DMS 273 treated with DMSO at 0.1 percent for 48 hours (cell line): ENCODE measurements around the gene KPNA4.
"Not testable (repeated sequence)": the region's sequence is repeated elsewhere in the genome, so short reads cannot be mapped to it uniquely, and the experiment has no call there.

Source experiments
- DNase-seq: peaks from one replicate; lab custom pipeline; 2025; lab: John Stamatoyannopoulos, UW

KPNA4 gene, protein sequence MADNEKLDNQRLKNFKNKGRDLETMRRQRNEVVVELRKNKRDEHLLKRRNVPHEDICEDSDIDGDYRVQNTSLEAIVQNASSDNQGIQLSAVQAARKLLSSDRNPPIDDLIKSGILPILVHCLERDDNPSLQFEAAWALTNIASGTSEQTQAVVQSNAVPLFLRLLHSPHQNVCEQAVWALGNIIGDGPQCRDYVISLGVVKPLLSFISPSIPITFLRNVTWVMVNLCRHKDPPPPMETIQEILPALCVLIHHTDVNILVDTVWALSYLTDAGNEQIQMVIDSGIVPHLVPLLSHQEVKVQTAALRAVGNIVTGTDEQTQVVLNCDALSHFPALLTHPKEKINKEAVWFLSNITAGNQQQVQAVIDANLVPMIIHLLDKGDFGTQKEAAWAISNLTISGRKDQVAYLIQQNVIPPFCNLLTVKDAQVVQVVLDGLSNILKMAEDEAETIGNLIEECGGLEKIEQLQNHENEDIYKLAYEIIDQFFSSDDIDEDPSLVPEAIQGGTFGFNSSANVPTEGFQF

DNA sequence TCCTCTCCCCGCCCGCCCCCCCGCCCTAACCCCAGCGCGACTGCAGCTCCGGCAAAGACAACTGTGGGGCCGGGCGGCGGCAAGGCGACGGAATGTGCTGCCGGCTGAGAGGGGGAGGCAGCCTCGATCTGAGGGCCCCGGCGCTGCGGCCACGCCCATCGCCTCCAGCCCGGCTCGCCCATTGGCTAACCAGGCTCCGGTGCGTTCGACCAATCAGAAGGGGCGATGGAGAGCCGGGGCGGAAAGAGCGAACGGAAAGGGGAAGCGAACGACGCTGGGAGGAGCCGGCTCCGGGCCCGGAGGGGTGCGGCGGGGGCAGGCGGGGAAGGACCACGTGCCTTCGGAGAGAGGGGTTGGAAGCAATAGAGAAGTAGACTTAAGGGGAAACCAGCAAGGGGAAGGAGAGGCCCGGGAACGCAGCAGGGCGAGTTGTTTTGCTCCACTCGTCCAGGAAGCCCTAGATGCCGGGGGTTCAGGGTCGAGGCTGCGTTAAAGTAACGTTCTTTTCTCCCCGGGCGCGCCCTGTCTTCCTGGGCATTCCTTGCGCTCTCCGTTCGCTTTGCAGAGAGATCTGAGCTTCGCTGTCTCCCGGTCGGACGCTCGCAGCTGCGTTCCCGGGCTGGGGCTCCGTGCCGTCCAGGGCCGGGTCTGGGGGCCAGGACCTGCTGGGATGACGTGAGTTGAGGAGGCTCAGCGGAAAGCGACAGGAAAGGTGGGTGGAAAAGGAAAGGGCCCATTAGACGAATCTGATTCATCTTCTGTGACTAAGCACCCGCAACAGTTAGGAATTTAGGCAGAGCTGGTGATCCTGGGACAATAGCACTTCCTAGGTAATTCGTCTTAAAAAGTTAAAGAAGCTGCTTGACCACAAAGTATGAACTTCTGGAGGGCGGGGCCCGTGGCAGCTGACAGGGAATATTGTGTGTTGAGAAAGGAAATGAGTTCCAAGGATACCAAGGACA is at the start of gene KPNA4:
Gene KPNA4, minus strand, starts transcription at position 130 of the 962 bp plus-strand sequence. CDS start 289 bp downstream, outside the sequence.
- peak; percentile 97 for DNase-seq

DNA sequence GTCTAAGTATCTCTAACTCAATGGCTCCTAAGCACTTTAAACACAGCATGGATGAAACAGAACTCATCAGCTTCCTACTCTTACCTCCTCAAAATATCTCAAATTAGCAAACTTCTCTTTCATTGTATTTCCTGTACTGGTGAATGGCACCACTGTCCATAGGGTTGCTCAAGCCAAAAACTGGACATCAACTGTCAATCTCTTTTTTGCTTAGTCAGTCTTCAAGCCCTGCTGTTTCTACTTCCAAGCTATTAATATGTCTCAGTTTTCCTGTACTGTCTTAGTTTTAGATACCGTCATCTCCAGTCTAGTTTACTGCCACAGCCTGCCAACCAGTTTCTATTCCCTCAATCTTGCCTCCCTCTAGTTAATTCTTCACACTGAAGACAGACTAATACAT is 48.3 kb upstream of the KPNA4 start:
- DNase-seq = no peak

DNA sequence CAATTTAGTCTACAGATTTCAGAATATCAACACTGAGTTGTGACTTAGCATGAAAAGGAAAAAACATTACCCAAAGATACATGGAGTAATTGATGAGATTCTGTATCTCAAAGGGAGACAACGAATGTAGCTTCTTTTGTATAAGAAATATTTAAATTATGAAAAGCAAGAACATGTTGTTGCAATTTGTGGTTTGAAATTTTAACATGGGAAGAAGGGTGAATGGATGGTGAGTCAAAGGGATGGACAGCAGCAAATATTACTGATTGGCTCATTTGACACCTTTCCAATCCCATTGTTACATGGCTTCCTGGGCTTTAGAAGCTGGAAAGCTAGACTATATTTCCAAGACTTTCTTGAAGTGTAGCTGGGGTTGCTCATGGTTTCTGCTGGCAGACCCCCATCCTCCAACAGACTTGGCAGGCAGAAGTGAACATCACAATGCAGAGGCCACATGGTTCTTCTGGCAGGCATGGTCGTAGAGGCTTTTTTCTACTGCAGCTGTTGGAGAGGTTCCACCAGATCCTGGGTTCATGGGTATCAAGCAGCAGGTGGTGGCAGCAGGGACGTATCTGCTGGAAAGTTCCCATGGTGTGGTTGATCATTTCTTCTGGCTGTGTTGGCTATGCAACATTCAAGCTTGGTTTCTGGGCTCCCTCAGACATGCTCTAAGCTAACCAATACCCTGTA is 47.2 kb upstream of the KPNA4 start:
- no peak for DNase-seq

DNA sequence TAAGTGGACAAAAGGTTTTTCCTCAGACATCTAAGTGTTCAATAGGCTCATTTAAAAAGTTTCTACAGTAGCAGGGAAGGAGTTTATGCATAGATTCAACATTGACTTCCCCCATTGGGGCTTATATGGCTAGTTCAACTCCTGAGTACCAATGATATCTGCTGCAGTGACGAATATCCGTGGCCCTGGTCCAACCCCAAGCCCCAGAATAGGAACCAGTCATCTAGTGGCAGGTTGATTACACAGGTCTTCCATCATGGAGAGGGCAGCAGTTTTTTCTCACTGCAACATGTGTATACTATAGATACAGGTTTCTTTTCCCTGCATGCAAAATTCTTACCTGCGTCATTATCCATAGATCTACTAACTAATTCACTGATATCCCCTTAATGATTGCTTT is 45.8 kb upstream of the KPNA4 start:
- no peak for DNase-seq

DNA sequence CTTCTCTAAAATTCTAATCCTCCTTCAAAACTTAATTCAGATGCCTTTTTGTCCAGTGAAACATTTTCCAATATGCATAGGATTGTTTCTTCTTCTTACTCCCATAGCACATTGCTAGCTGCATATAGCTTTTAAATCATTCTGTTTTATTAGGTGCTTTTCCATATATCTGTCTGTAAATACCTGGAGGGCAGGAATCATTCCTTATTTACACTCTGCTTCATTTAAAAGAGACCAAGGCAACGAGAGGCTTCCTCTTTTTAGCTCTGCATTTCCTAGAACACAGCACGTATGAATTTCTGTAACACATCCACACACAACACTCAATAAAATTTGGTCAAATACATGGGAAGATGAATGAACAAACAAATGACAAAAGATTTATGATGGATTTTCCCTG is 43.5 kb upstream of the KPNA4 start:
- no peak for DNase-seq

DNA sequence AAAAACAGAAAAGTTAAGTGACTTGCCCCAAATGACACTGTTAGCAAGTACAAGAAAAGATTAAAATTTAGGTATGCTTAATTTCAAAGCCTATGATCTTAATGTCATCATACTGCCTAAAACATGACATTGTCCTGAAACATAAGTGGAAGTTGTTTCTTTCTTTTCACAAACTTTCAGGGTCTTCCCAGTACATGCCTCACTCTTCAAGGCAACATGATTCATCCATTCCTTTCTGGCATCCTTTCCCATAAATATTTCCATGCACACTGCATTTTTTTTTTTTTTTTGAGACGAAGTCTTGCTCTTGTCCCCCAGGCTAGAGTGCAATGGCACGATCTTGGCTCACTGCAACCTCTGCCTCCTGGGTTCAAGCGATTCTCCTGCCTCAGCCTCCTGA is 42.5 kb upstream of the KPNA4 start:
- no peak for DNase-seq

DNA sequence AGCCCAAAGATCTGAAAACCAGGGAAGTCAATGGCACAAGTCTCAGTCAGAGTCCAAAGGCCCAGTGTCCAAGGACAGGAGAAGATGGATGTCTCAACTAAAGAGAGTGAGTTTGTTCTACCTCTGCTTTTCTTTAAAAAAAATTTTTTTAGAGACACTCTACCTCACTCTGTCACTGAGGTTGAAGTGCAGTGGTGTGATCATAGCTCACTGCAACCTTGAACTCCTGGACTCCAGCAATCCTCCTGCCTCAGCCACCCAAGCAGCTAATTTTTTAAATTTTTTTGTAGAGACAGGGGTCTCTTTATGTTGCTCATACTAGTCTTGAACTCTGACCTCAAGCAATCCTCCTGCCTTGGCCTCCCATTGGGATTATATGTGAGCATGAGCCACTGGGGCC is 39.9 kb upstream of the KPNA4 start:
- no peak for DNase-seq

DNA sequence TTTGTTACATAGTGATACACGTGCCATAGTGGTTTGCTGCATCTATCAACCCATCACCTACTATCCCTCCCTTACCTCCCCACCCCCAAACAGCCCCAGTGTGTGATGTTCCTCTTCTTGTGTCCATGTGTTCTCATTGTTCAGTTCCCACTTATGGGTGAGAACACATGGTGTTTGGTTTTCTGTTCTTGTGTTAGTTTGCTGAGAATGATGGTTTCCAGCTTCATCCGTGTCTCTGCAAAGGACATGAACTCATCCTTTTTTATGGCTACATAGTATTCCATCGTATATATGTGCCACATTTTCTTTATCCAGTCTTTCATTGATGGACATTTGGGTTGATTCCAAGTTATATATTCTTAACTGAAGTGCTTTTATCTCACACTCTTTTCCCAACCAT is 38.5 kb upstream of the KPNA4 start:
- DNase-seq = not testable (repeated sequence)

DNA sequence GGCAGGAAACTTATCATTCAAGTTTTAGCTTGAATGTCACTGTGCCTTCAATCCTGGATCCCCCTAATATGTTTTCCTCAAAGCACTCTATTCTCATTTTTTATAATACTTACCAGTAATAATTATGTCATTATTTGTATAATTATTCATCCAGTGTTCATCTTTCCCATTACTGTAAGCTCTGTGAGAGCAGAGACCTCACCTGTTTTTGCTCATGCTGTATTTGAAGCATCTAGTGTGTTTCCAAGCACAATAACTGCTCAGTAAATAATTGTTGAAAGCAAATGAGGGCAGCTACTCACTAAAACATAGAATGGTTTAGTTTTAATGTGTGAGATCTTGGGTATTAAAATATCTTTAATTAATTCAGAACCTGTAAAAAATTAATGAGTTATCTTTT is 36.9 kb upstream of the KPNA4 start:
- DNase-seq = no peak

DNA sequence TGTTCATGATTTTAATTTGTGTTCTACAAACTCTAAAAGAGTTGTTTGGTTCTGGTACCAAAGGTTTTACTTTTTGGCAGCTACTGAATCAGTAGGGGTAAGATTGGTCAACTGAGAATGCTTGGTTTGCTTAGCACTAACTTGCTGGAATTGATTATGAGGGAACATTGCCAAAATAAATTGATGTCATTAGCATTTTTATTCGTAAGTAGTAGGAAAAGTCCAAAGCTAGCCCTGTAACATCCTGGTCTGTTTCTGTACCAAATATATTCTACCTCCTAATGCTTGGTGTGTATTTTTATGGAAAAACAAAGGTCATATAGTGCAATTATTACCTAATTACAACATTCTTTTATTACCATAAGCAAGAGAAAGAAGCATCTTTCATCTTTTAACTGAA is 35.9 kb upstream of the KPNA4 start:
- DNase-seq = no peak

DNA sequence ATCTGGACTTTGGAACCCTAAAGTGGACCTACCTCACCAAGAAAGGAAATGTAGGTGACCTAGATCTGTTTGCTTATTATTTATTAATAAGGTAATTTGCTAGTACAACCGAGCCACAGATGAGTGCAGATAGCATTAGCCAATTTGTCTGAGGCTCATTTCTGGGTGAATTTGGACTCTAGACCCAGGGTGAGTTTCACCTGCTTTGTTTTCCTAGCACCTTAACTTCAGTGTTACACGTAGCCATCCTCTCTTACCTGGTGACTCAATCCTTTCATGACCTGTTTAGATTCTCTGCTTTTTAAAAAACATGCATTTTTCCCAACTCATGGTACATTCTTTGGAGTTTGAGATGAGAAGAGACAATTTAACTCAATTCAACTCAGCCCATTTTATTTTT is 33.5 kb upstream of the KPNA4 start:
- no peak for DNase-seq

DNA sequence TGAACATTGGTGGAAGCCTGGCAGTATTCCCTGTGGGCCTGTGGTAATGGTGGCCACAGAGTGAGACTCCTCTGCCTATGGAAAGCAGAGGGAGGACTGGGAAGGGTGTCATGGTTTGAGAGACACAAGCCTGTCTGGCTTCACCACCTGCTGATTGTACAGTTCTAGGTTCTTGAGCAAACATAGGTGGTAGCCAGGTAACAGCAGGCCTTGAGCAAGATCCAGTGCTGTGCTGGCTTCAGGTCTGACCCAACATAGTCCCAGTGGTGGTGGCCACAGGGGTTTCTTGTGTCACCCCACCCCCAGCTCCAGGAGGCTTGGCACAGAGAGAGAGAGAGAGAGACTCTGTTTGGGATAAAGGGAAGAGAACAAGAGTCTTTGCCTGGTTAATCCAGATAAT is 22.7 kb upstream of the KPNA4 start:
- no peak for DNase-seq

DNA sequence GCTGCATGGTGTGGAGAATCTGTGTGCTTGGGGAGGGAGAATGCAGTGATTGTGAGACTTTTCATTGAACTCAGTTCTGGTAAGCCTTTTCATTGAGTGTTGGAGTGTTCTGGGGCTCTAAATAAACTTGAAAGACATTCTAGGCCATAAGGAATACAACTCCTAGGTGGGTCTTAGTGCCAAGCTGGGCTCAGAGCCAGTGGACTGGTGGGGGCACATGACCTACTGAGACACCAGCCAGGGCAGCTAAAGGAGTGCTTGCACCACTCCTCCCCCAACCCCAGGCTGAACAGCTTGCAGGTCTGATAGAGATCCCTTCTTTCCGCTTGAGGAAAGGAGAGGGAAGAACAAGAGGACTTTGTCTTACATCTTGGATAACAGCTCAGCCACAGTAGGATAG is 21.7 kb upstream of the KPNA4 start:
- DNase-seq = peak; percentile 37

DNA sequence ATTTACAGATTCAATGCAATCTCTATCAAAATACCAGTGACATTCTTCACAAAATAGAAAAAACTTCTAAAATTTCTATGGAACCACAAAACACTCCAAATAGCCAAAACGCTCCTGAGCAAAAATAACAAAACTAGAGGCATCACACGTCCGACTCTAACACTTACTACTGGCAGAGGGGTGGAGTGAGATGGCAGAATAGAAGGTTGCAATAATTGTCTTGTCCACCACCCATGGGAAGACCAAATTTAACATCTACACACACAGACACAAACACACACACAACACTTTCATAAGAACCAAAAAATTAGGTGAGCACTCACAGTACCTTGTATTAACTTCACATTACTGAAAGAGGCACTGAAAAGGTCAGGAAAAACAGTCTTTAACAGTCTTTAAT is 21.3 kb upstream of the KPNA4 start:
- DNase-seq = no peak

DNA sequence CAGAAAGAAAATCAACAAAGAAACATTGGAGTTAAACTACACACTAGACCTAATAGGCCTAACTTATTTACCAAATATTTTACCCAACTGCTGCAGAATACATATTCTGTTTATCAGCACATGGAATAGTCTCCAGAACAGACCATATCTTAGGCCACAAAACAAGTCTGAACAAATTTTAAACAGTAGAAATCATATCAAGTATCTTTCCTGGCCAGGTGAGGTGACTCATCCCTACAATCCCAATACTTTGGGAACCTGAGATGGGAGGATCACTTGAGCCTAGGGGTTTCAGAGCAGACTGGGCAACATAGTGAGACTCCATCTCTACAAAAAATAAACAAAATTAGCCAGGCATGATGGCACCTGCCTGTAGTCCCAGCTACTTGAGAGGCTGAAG is 18.1 kb upstream of the KPNA4 start:
- no peak for DNase-seq

DNA sequence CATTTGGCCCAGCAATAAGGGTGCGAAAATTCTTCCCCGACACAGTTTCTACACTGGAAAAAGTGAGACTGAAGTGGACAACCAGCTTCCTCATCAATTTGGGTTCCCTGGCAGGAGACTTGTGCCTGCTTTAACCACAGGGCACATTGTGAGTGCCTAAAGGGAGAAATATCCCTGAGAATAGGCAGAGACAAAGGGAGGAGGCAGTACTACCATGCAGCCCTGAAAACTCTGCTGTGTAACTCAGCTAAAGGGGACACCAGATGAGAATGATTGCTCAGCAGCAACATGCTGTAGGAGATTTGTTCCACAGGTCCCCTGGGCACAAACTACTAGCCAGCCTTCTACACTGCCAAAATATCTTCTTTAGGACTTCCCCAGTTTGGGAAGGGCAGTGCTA is 15.6 kb upstream of the KPNA4 start:
- no peak for DNase-seq

DNA sequence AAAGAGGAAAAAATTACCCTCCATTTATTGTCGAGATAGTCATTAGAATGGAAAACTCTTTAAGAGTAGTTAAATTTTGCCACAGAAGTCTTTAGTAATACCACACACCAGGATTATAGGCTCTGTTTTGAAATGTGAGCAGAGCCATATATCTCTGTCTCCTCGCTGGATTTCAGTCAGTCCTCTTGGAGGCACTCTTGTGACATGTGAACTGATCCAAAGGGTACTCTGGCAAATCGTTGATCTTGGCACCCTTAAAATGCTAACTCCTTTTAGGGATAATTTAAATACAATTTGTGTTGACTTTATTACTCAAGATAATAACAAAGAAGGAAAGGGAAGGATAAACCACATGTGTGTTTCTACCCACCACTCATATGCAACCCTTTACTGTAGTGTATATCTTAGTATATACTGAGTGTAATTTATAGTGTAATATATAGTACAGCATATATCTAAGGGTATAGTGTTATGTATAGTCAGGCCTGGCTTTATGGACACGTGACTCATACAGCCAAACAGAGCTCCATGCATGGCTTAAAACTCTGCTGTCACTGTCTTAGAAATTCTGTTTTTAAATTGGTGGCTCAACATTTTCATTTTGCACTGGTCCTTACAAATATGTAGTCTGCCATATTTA is 12.3 kb upstream of the KPNA4 start:
- DNase-seq = no peak

DNA sequence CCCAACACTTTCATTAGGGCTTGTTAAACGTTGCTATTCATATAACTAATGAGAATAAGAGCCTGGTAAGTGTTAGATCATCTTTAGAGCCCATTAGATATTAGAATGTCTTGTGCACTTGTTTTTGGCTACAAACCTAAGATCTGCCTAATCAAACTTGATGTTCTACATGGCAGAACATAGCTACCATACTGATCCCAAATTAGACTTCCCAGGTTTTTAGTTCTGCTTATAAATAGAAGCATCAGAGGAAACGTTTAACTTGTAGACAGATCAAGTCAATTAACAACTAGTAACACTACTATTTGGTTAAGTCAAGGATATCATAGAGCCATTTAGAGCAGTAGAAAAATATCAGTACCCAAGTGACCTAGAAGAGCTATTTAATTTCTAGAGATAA is 11.7 kb upstream of the KPNA4 start:
- no peak for DNase-seq

DNA sequence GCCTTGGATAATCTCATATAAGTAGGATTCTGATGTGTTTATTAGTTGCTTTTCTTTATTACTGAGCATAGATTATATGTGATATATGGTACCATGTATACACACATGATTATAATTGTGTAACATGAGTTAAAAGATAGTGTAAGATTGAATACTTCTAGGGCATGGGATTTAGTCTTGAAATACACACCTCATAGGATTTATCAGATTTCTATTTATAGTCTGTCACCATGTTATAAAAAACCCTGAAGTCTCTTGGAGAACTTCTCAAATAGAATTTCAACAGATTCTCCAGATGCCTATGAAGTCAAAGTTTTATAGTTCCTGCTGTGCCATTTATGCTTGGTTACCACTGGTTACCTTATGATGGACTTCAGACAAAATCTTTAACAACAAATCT is 11.2 kb upstream of the KPNA4 start:
- DNase-seq = no peak

DNA sequence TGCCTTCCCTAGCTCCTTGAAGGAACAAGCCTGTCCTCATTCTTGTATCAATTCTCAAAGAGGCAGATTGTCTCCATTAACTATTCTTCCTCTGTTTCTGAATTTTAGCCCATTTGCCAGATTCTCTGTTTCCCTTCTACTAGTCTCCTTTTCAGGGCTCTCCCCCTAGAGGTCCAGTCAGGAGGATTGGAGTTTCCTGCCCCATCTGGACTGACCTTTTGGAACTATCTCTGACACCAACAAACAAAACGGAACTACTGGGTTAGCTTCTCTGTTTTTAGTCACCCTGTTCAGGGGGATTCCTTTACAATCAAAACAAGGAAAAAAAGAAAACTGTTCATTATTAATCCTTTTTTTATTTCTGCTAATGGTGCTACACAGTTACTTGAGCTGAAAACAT is 10.2 kb upstream of the KPNA4 start:
- no peak for DNase-seq

DNA sequence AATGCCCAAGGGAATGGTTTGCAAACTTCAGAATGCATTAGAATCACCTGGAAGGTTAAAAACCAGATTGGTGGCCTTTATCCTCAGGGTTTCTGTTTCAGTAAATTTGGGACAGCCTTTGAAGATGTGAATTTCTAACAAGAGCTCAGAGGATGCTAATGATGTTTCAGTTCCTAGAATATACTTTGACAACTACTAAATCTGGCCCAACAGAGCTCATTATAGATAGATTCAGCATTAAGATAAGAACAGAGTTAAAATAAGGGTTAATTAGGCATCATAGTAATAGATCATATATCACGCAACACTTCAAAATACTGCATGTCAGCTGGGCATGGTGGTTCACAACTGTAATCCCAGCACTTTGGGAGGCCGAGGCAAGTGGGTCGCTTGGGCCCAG is 9.3 kb upstream of the KPNA4 start:
- no peak for DNase-seq
